ENCODE measurements around the gene MARK4.
"Not testable (repeated sequence)": the region's sequence is repeated elsewhere in the genome, so short reads cannot be mapped to it uniquely, and the experiment has no call there.

DNA sequence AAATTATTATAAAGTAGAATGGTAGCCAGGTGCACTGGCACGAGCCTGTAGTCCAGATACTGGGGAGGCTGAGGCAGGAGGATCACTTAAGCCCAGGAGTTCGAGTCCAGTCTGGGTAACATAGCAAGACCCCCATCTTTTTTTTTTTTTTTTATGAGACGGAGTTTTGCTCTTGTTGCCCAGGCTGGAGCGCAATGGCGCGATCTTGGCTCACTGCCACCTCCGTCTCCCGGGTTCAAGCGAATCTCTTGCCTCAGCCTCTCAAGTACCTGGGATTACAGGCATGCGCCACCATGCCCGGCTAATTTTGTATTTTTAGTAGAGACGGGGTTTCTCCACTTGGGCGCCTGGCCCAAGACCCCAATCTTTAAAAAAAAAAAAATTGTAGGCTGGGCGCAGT lies 61.2 kb downstream of the MARK4 start:
- not testable (repeated sequence) for TF ChIP-seq CTCF (conservative IDR thresholded peaks at IDR 0.05; ENCODE audit: low read depth, low read length); EZH2 (IDR thresholded peaks at IDR 0.05; ENCODE audit: borderline replicate concordance, low read depth, low read length, poor library complexity, severe bottlenecking)
